GM12874 (cell line): ENCODE results near the gene TMEM239.

Experiments
- CTCF ChIP-seq: IDR thresholded peaks from 2 replicates; pipeline ENCODE4 v1.5.1; 2011; ENCODE audit warnings: low read depth, mild to moderate bottlenecking, control low read depth, low read length, moderate library complexity; ENCODE audit not compliant: insufficient read depth

TMEM239 gene

GRCh38 chr20:2820084-2820895 lies 4.1 kb downstream of the TMEM239 start:
- no peak for TF ChIP-seq CTCF

GRCh38 chr20:2820896-2821869 lies 5.0 kb downstream of the TMEM239 start:
- TF ChIP-seq CTCF: no peak

- TF ChIP-seq CTCF: no peak
These were observed 5.9 kb downstream of the TMEM239 start for GRCh38 chr20:2822073-2822472.

GRCh38 chr20:2825761-2826160 lies 9.6 kb downstream of the TMEM239 start:
- TF ChIP-seq CTCF: no peak

GRCh38 chr20:2826655-2827054 lies 10.5 kb downstream of the TMEM239 start:
- no peak for TF ChIP-seq CTCF

- no peak for TF ChIP-seq CTCF
These were observed 13.2 kb downstream of the TMEM239 start for GRCh38 chr20:2829376-2829775.

- TF ChIP-seq CTCF: no peak
These were observed 17.6 kb downstream of the TMEM239 start for GRCh38 chr20:2833761-2834160.
